HG03064 (cell line): ENCODE data around the gene HNRNPH1.
A peak's percentile ranks its signal among the peaks of the same experiment; 100 is the strongest.
"Not testable (repeated sequence)": the region's sequence is repeated elsewhere in the genome, so short reads cannot be mapped to it uniquely, and the experiment has no call there.

ENCODE experiments used
- ATAC-seq: cut with Tn5 transposase; IDR thresholded peaks from one replicate; pipeline ENCODE4 v1.9.1; 2021; ENCODE audit warnings: low read depth; ENCODE audit not compliant: unreplicated experiment

Gene HNRNPH1

GRCh38 chr5:179623003-179623905, at the start of gene HNRNPH1:
Gene HNRNPH1, minus strand, starts transcription at chr5:179623671. Its CDS starts 538 bp downstream, at chr5:179623133.
- peak; percentile 62 for ATAC-seq

- no peak for ATAC-seq
Observed at GRCh38 chr5:179668391-179668790, 44.9 kb upstream of the HNRNPH1 start.

GRCh38 chr5:179661647-179662046, 38.2 kb upstream of the HNRNPH1 start:
- ATAC-seq = not testable (repeated sequence)

GRCh38 chr5:179658179-179658856, 34.8 kb upstream of the HNRNPH1 start:
- ATAC-seq = peak; percentile 64

- ATAC-seq = peak; percentile 79
Observed at GRCh38 chr5:179657302-179658178, 34.1 kb upstream of the HNRNPH1 start.

GRCh38 chr5:179653135-179653534, 29.7 kb upstream of the HNRNPH1 start:
- not testable (repeated sequence) for ATAC-seq

- ATAC-seq = not testable (repeated sequence)
Observed at GRCh38 chr5:179650245-179650644, 26.8 kb upstream of the HNRNPH1 start.

- ATAC-seq = not testable (repeated sequence)
Observed at GRCh38 chr5:179649166-179649703, 25.8 kb upstream of the HNRNPH1 start.

GRCh38 chr5:179648410-179648809, 24.9 kb upstream of the HNRNPH1 start:
- ATAC-seq = no peak

- ATAC-seq = not testable (repeated sequence)
Observed at GRCh38 chr5:179644766-179645165, 21.3 kb upstream of the HNRNPH1 start.

- ATAC-seq = not testable (repeated sequence)
Observed at GRCh38 chr5:179643141-179643920, 19.9 kb upstream of the HNRNPH1 start.

- not testable (repeated sequence) for ATAC-seq
Observed at GRCh38 chr5:179642626-179643025, 19.2 kb upstream of the HNRNPH1 start.

- not testable (repeated sequence) for ATAC-seq
Observed at GRCh38 chr5:179641745-179642144, 18.3 kb upstream of the HNRNPH1 start.

- ATAC-seq = not testable (repeated sequence)
Observed at GRCh38 chr5:179639296-179639695, 15.8 kb upstream of the HNRNPH1 start.

- ATAC-seq = peak; percentile 89
Observed at GRCh38 chr5:179634370-179635172, 11.1 kb upstream of the HNRNPH1 start.

GRCh38 chr5:179633501-179634369, 10.3 kb upstream of the HNRNPH1 start:
- peak; percentile 49 for ATAC-seq

GRCh38 chr5:179624841-179625271, 1.4 kb upstream of the HNRNPH1 start:
- ATAC-seq = no peak
